Caco-2 (cell line): ENCODE results near the gene MOV10L1. TPM values are rescaled to one million over a fixed set of nuclear protein-coding genes. Genes with fewer than 3 reads are reported as not detected.

Experiments
- BruUV-seq: library from RNA; stranded (reverse); fragments of 400-500 nt; replicated peaks from 2 replicates; lab custom pipeline; 2021; lab: Mats Ljungman, UMichigan
- CTCF ChIA-PET: fragments of 300-600 bp; sonication (Branson Sonifier 250); formaldehyde crosslinking; loops from one replicate; lab custom pipeline; 2022; ENCODE audit warnings: antibody characterized with exemption; lab: Charles Lee
- POLR2A ChIA-PET: fragments of 300-600 bp; sonication (Branson Sonifier 250); formaldehyde crosslinking; loops from one replicate; lab custom pipeline; 2022; ENCODE audit warnings: antibody characterized with exemption; lab: Charles Lee
- DNase-seq, 2 experiments: peaks; one replicate each; pipeline versions ENCODE4 v3.0.0 to v3.0.0-alpha.2; 2020 to 2022
- H3K27me3 ChIP-seq: replicated peaks from 2 replicates; pipeline ENCODE4 v1.6.0; 2011; ENCODE audit warnings: low read length; ENCODE audit not compliant: control insufficient read depth, insufficient read depth
- H3K36me3 ChIP-seq: 2 replicates; pipeline ENCODE4 v1.5.1; 2011; ENCODE audit warnings: low read length; ENCODE audit not compliant: control insufficient read depth, insufficient read depth
- H3K4me1 ChIP-seq: fragments of 250-450 bp; sonication (Bioruptor Pico); 2 replicates; pipeline ENCODE4 v1.5.1; 2020; ENCODE audit warnings: mild to moderate bottlenecking
- H3K4me3 ChIP-seq: 2 replicates; pipeline ENCODE4 v1.5.1; 2011; ENCODE audit warnings: low read depth, mild to moderate bottlenecking, control low read depth, low read length
- H3K9me3 ChIP-seq: fragments of 250-450 bp; sonication (Bioruptor Pico); 2 replicates; pipeline ENCODE4 v1.5.1; 2020; ENCODE audit warnings: mild to moderate bottlenecking, moderate library complexity
- H3K27ac Mint-ChIP-seq: one replicate; pipeline ENCODE4 v1.8.0; 2022; ENCODE audit warnings: mixed read lengths; ENCODE audit not compliant: unreplicated experiment
- H3K27me3 Mint-ChIP-seq: one replicate; pipeline ENCODE4 v1.8.0; 2022; ENCODE audit warnings: mixed read lengths; ENCODE audit not compliant: insufficient read depth, unreplicated experiment
- H3K36me3 Mint-ChIP-seq: one replicate; pipeline ENCODE4 v1.8.0; 2022; ENCODE audit warnings: mild to moderate bottlenecking, mixed read lengths; ENCODE audit not compliant: insufficient read depth, unreplicated experiment
- H3K4me1 Mint-ChIP-seq: one replicate; pipeline ENCODE4 v1.8.0; 2022; ENCODE audit warnings: low read depth, mixed read lengths; ENCODE audit not compliant: unreplicated experiment
- H3K4me3 Mint-ChIP-seq: one replicate; pipeline ENCODE4 v1.8.0; 2022; ENCODE audit warnings: mild to moderate bottlenecking, moderate library complexity, mixed read lengths; ENCODE audit not compliant: unreplicated experiment
- H3K9me3 Mint-ChIP-seq: one replicate; pipeline ENCODE4 v1.8.0; 2022; ENCODE audit warnings: mixed read lengths; ENCODE audit not compliant: unreplicated experiment
- CTCF ChIP-seq, 2 experiments: fragments of 200-600 bp in 1 of 2; IDR thresholded peaks; 1 replicate in 1 of 2; 2 replicates in 1 of 2; pipeline versions ENCODE4 v1.5.1 to v1.8.0; 2011 to 2022; ENCODE audit warnings: antibody characterized with exemption in 1 of 2, control low read depth in 1 of 2, inconsistent platforms in 1 of 2, low read depth in 1 of 2, low read length in 1 of 2, mild to moderate bottlenecking in 1 of 2, moderate library complexity in 1 of 2; ENCODE audit not compliant: insufficient read depth in 1 of 2, severe bottlenecking in 1 of 2, unreplicated experiment in 1 of 2
- intact Hi-C: fragments of 100-400 bp; cut with micrococcal nuclease; formaldehyde crosslinking; loops from one replicate; pipeline ENCODE4 v1.10.0; 2022; ENCODE audit not compliant: unreplicated experiment
- total RNA-seq: library from RNA; stranded (reverse); gene quantifications from 2 replicates; pipeline ENCODE4 v1.2.3, GENCODE V29; 2022

The MOV10L1 gene
- total RNA-seq, 1 experiment from 2014 or later = not detected

GRCh38 chr22:50104141-50104544, 14.3 kb downstream of the MOV10L1 start:
- Mint-ChIP-seq H3K27me3 (no peaks in the 10 kb centered on the region), H3K4me1 (peaks cover 6% of the 10 kb centered on the region), H3K9me3 (no peaks in the 10 kb centered on the region), H3K36me3 (no peaks in the 10 kb centered on the region), H3K27ac (no peak overlapping the region), H3K4me3 (no peak overlapping the region)
- Histone ChIP-seq H3K4me1 (no peaks in the 10 kb centered on the region), H3K27me3 (no peaks in the 10 kb centered on the region), H3K36me3 (no peaks in the 10 kb centered on the region), H3K4me3 (no peak overlapping the region), H3K9me3 (no peaks in the 10 kb centered on the region)
- no peak for TF ChIP-seq CTCF (IDR thresholded peaks at IDR 0.05; ENCODE audit: insufficient read depth in 1 of 2, low read depth in 1 of 2, low read length in 1 of 2, severe bottlenecking in 1 of 2, unreplicated experiment in 1 of 2)
- BruUV-seq = no TSS peak
- POLR2A ChIA-PET = no interaction called here
- DNase-seq = no peak
- CTCF ChIA-PET = interaction anchor here (1.4 kb wide), 1 partner anchor 38 kb away, joined by 4 read pairs; no protein-coding TSS in a partner anchor
- intact Hi-C loops = loop anchor here (5.0 kb wide), 1 partner anchor 43 kb away; no protein-coding TSS in a partner anchor

DNA sequence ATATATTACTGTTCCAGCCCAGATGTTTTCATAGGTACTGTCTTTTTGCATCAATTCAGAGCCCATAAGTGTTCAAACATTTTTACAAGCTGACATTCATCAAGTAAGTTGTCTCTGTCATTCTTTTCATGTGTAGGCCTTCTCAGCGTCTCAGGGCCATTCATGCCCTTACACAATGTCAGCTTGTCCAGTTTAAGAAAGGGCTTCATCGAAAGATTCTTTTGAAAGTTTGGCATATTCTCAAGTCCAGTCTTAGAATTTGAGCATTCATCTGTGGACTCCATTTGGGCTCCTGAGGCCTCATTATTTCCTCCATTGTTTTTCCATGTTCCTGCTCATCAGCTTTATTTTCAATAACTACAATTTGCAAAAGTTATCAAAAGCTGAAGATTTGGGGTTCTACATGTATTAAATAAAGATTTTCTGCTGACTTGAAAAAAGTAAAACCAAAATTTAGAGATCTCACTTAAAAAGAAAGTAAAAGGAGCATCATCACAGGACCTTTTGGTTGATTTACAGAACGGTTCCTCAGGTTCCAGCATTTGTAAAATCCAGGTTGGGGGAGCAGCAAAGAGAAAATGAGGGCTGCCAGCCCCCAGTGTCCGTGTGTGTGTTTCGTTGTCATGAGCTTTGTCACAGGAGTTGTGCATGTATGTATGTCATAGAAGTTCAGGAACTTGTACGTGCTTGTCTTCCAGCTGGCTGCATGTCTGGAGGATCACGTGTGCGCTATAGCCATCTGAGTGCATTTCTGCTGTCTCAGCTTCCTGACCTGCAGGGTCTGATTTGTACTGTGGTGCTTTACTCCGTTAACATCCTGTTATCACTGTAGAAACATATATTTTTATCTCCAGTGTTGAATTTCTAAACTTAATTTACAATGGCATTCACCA, 15.6 kb downstream of the MOV10L1 start:
- no peaks in the 10 kb centered on the region for H3K9me3 Mint-ChIP-seq
- H3K9me3 ChIP-seq = no peaks in the 10 kb centered on the region
- H3K4me1 Mint-ChIP-seq = peaks cover 6% of the 10 kb centered on the region
- no peak overlapping the region for H3K27ac Mint-ChIP-seq
- CTCF ChIA-PET = no interaction called here
- no TSS peak for BruUV-seq
- H3K27me3 Mint-ChIP-seq = no peaks in the 10 kb centered on the region
- H3K4me3 Mint-ChIP-seq = no peak overlapping the region
- H3K36me3 Mint-ChIP-seq = no peaks in the 10 kb centered on the region
- no peak for TF ChIP-seq CTCF (IDR thresholded peaks at IDR 0.05; ENCODE audit: insufficient read depth in 1 of 2, low read depth in 1 of 2, low read length in 1 of 2, severe bottlenecking in 1 of 2, unreplicated experiment in 1 of 2)
- H3K4me3 ChIP-seq = no peak overlapping the region
- H3K27me3 ChIP-seq = no peaks in the 10 kb centered on the region
- POLR2A ChIA-PET = no interaction called here
- DNase-seq = no peak
- no peaks in the 10 kb centered on the region for H3K36me3 ChIP-seq
- no peaks in the 10 kb centered on the region for H3K4me1 ChIP-seq
- intact Hi-C loops = no loop called here

DNA sequence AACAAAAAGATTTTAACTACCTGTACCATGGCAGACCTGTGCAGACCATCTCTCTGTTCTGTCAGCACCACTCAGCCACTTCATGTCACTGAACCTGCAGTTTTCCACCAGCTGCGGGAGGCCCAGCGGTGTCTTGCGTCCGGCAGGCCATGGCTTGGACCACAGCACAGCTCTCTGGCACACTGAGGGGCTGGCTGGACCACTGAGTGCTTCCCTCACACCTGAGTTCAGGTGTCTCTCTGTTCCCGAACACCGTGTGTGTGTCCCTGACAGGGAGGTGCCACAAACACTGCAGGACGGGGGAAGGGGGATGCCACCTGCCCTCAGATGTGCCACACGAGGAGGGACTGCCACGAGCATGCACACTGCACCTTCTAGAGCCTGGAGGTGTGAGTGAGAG, 17.7 kb downstream of the MOV10L1 start:
- POLR2A ChIA-PET = no interaction called here
- intact Hi-C loops = no loop called here
- no peak for DNase-seq
- BruUV-seq = no TSS peak
- no peak for TF ChIP-seq CTCF (IDR thresholded peaks at IDR 0.05; ENCODE audit: insufficient read depth in 1 of 2, low read depth in 1 of 2, low read length in 1 of 2, severe bottlenecking in 1 of 2, unreplicated experiment in 1 of 2)
- Mint-ChIP-seq H3K4me1 (peaks cover 6% of the 10 kb centered on the region), H3K27me3 (no peaks in the 10 kb centered on the region), H3K27ac (no peak overlapping the region), H3K4me3 (no peak overlapping the region), H3K36me3 (no peaks in the 10 kb centered on the region), H3K9me3 (no peaks in the 10 kb centered on the region)
- Histone ChIP-seq H3K4me1 (0 out of 2 replicates have a peak, but pooled peaks cover 5% of the 10 kb centered on the region), H3K9me3 (no peaks in the 10 kb centered on the region), H3K4me3 (no peak overlapping the region), H3K36me3 (no peaks in the 10 kb centered on the region), H3K27me3 (no peaks in the 10 kb centered on the region)
- CTCF ChIA-PET = no interaction called here
